ENCODE measurements around the gene NRN1L. TPM values are rescaled to one million over a fixed set of nuclear protein-coding genes. Genes with fewer than 3 reads are reported as not detected.
A peak's percentile ranks its signal among the peaks of the same experiment; 100 is the strongest.

NRN1L gene
- total RNA-seq, 1 experiment from 2014 or later, result not detected

DNA sequence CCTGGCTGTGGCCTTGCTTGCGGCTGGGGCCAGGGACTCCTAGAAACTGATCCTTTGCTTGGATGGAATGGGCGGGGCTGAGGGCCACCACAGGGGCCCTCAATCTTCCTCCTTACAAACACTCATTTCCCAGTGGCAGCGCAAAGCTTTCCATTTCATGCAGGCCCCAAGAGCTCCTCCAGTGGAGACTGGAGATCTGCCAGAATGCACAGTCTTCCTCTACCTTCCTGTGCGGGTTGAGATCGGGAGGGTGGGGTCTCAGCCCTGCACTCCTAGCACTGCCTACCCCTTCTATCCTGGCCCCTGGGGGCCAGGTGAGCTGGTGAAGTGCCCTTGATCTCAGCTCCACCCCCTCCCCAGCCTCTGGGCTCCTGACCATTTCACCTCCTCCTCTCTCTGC, 1.7 kb downstream of the NRN1L start:
- Histone ChIP-seq H3K27ac (no peak overlapping the region), H3K9me3 (ENCODE audit: insufficient read depth, low read depth) (no peaks in the 10 kb centered on the region), H2AFZ (no peak overlapping the region), H3K4me3 (no peak overlapping the region), H4K20me1 (ENCODE audit: insufficient read depth) (no peaks in the 10 kb centered on the region), H3F3A (ENCODE audit: insufficient read depth, low read depth) (peaks cover 5% of the 10 kb centered on the region; the same call in 1 of the 2 replicates), H3K79me2 (ENCODE audit: low read depth) (no peaks in the 10 kb centered on the region), H3K9me2 (ENCODE audit: insufficient read depth) (no peaks in the 10 kb centered on the region), H3K36me3 (ENCODE audit: low read depth) (peaks cover 4% of the 10 kb centered on the region; the same call in 1 of the 2 replicates), H3K4me2 (no peak overlapping the region), H3K27me3 (ENCODE audit: insufficient read depth, low read depth) (no peaks in the 10 kb centered on the region), H3K4me1 (replicated peaks; ENCODE audit: insufficient read depth) (no peaks in the 10 kb centered on the region)
- intact Hi-C loops (cut with micrococcal nuclease; ENCODE audit: unreplicated experiment), result no loop called here
- POLR2A ChIA-PET (ENCODE audit: unreplicated experiment), result no interaction called here
- BruUV-seq (replicated peaks), result no TSS peak
- no peak for DNase-seq
- TF ChIP-seq, protein P1, sequence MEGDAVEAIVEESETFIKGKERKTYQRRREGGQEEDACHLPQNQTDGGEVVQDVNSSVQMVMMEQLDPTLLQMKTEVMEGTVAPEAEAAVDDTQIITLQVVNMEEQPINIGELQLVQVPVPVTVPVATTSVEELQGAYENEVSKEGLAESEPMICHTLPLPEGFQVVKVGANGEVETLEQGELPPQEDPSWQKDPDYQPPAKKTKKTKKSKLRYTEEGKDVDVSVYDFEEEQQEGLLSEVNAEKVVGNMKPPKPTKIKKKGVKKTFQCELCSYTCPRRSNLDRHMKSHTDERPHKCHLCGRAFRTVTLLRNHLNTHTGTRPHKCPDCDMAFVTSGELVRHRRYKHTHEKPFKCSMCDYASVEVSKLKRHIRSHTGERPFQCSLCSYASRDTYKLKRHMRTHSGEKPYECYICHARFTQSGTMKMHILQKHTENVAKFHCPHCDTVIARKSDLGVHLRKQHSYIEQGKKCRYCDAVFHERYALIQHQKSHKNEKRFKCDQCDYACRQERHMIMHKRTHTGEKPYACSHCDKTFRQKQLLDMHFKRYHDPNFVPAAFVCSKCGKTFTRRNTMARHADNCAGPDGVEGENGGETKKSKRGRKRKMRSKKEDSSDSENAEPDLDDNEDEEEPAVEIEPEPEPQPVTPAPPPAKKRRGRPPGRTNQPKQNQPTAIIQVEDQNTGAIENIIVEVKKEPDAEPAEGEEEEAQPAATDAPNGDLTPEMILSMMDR (conservative IDR thresholded peaks at IDR 0.05), result no peak
- no peak for TF ChIP-seq EZH2 (IDR thresholded peaks at IDR 0.05; ENCODE audit: low read depth)
- CTCF ChIA-PET, result no interaction called here

DNA sequence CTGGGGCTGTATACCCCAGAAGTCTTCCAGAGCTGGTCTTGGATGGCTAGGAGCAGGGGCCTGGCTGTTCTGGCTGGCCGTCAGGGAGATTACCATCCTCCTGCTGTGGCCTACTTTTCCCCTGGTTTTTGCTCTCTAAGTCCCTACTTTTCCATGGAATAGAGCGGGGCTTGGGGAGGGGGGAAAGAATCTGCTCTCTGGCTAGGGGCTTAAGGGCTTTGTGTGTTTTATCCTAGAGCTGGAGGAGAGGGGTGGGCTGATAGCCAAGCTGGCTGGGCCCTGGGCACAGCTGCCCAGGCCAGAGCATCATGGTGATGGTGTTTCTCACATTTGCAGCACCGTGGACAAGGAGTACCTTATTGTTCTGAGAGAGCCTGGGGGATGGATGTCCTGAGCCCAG, 3.6 kb downstream of the NRN1L start:
- intact Hi-C loops (cut with micrococcal nuclease; ENCODE audit: unreplicated experiment), result no loop called here
- no peak overlapping the region for H3K4me3 ChIP-seq
- no peak overlapping the region for H2AFZ ChIP-seq
- H3K27me3 ChIP-seq (ENCODE audit: insufficient read depth, low read depth), result no peaks in the 10 kb centered on the region
- H3K27ac ChIP-seq, result no peak overlapping the region
- H3K4me1 ChIP-seq (replicated peaks; ENCODE audit: insufficient read depth), result peaks cover 5% of the 10 kb centered on the region; the same call in 1 of the 2 replicates
- H3F3A ChIP-seq (ENCODE audit: insufficient read depth, low read depth), result peaks cover 10% of the 10 kb centered on the region; the same call in 1 of the 2 replicates
- BruUV-seq (replicated peaks), result no TSS peak
- H3K4me2 ChIP-seq, result no peak overlapping the region
- H4K20me1 ChIP-seq (ENCODE audit: insufficient read depth), result no peaks in the 10 kb centered on the region
- ChIA-PET CTCF (no interaction called here), POLR2A (ENCODE audit: unreplicated experiment) (interaction anchor here (0.7 to 0.9 kb wide), 2 partner anchors 82 to 332 kb away, joined by 10 read pairs; partner anchors contain the start of genes RANBP10 and TSNAXIP1)
- DNase-seq, result no peak
- no peaks in the 10 kb centered on the region for H3K9me2 ChIP-seq (ENCODE audit: insufficient read depth)
- no peaks in the 10 kb centered on the region for H3K9me3 ChIP-seq (ENCODE audit: insufficient read depth, low read depth)
- H3K79me2 ChIP-seq (ENCODE audit: low read depth), result peaks cover 2% of the 10 kb centered on the region
- H3K36me3 ChIP-seq (ENCODE audit: low read depth), result no peaks in the 10 kb centered on the region
- TF ChIP-seq EZH2 (IDR thresholded peaks at IDR 0.05; ENCODE audit: low read depth), result no peak
- TF ChIP-seq, protein P1 (conservative IDR thresholded peaks at IDR 0.05), result no peak

DNA sequence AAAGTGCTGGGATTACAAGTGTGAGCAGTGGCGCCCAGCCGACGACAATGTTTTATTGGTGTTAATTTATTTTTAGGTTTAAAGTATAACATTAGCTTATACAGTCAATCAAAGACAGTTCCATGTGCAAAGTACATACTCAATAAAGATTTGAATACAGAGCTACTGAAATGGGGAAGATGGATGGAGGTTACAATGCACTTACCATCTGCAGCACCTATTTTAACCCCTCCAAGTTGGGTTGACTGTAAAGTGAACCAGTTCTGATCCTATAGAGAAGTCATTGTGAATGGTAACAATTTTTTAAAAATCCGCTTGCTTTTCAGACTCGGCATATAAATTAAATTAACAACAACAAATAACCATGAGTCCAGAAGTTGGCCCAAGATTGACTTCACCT, 7.7 kb downstream of the NRN1L start:
- H3K4me2 ChIP-seq, result peak overlapping the region; percentile 88
- 0 out of 2 replicates have a peak overlapping the region, but pooled peaks have one; percentile 7 for H3K27ac ChIP-seq
- H3F3A ChIP-seq (ENCODE audit: insufficient read depth, low read depth), result peaks cover 20% of the 10 kb centered on the region; the same call in 1 of the 2 replicates
- intact Hi-C loops (cut with micrococcal nuclease; ENCODE audit: unreplicated experiment), result loop anchor here (5.0 kb wide), 1 partner anchor 35 kb away; no protein-coding TSS in a partner anchor
- H3K9me3 ChIP-seq (ENCODE audit: insufficient read depth, low read depth), result no peaks in the 10 kb centered on the region
- ChIA-PET POLR2A (ENCODE audit: unreplicated experiment) (no interaction called here), CTCF (interaction anchor here (0.6 kb wide), 1 partner anchor 260 kb away, joined by 3 read pairs; no protein-coding TSS in a partner anchor)
- H3K4me1 ChIP-seq (replicated peaks; ENCODE audit: insufficient read depth), result peaks cover 14% of the 10 kb centered on the region
- H3K4me3 ChIP-seq, result peak overlapping the region; percentile 98; the same call in 1 of the 2 replicates
- peak overlapping the region; percentile 85 for H2AFZ ChIP-seq
- H3K79me2 ChIP-seq (ENCODE audit: low read depth), result peaks cover 42% of the 10 kb centered on the region
- H3K9me2 ChIP-seq (ENCODE audit: insufficient read depth), result no peaks in the 10 kb centered on the region
- TF ChIP-seq EZH2 (IDR thresholded peaks at IDR 0.05; ENCODE audit: low read depth), result no peak
- TF ChIP-seq, protein P1 (conservative IDR thresholded peaks at IDR 0.05), result no peak
- no peaks in the 10 kb centered on the region for H3K27me3 ChIP-seq (ENCODE audit: insufficient read depth, low read depth)
- H4K20me1 ChIP-seq (ENCODE audit: insufficient read depth), result peaks cover 7% of the 10 kb centered on the region; the same call in 1 of the 2 replicates
- no peaks in the 10 kb centered on the region for H3K36me3 ChIP-seq (ENCODE audit: low read depth)
- no peak for DNase-seq
- no TSS peak for BruUV-seq (replicated peaks)

Data from PC-9 (cell line).